Tibial nerve (tissue), 4 donors: ENCODE data around the gene FCAMR.

Source experiments
- CTCF ChIP-seq, 5 experiments: fragments of 200-600 bp in 3 of 5; fragments of 450-650 bp in 2 of 5; sonication (generic) in 3 of 5; IDR thresholded peaks; one replicate each; pipeline ENCODE4 v1.5.1; 2016 to 2019; ENCODE audit warnings: antibody characterized with exemption in 5 of 5, mild to moderate bottlenecking in 3 of 5, moderate library complexity in 2 of 5
- EP300 ChIP-seq, 2 donors: sonication (generic); formaldehyde crosslinking; IDR thresholded peaks; one replicate each; pipeline ENCODE4 v1.6.1; 2017; ENCODE audit warnings: antibody characterized with exemption in 2 of 2, mild to moderate bottlenecking in 1 of 2
- POLR2A ChIP-seq, 2 donors: fragments of 450-650 bp; IDR thresholded peaks; one replicate each; pipeline ENCODE4 v1.6.1; 2017; ENCODE audit warnings: antibody characterized with exemption in 2 of 2, mild to moderate bottlenecking in 2 of 2, moderate library complexity in 2 of 2

DNA sequence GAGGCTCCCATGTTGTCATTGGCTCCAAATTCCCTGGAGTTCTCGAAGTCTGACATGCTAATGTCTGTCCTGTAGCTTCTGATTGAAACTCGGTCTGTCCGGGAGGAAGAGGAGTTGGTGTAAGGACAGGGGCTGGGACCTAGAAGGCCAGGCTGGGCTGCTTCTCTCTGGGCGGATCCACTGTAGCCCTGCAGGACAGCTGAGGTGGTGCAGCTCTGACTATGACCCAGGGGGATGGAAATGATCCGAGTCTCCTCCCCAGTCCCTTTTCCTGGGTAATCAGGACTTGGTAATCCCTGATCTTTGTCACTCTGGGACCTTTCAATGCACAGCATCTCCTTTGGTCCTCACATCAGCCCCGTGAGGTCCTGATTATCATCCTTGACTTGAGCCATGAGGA lies 38.6 kb downstream of the FCAMR start:
- TF ChIP-seq EP300 (IDR thresholded peaks at IDR 0.05) (no peak), CTCF (IDR thresholded peaks at IDR 0.05) (no peak), POLR2A (IDR thresholded peaks at IDR 0.05) (no peak)
